H1 (cell line): ENCODE data around the gene EGLN2. TPM values are rescaled to one million over a fixed set of nuclear protein-coding genes. Genes with fewer than 3 reads are reported as not detected.

ENCODE experiments used
- CBX8 ChIP-seq: fragments of 300-800, 300-1000 bp; sonication (generic); IDR thresholded peaks from 2 replicates; pipeline ENCODE4 v1.7.1; 2016; ENCODE audit warnings: low read depth, low read length, borderline replicate concordance
- RAD21 ChIP-seq, 2 experiments: IDR thresholded peaks in 1 of 2; conservative IDR thresholded peaks in 1 of 2; 2 replicates each; pipeline ENCODE4 v1.6.1; 2011; ENCODE audit warnings: low read depth in 2 of 2, low read length in 2 of 2, improper control_type of control experiment in 1 of 2, inconsistent platforms in 1 of 2, mild to moderate bottlenecking in 1 of 2, moderate library complexity in 1 of 2
- SIN3A ChIP-seq, 2 experiments: IDR thresholded peaks in 1 of 2; conservative IDR thresholded peaks in 1 of 2; 2 replicates each; pipeline ENCODE4 v1.6.1; 2011 to 2012; ENCODE audit warnings: low read length in 2 of 2, improper control_type of control experiment in 1 of 2, low read depth in 1 of 2, mild to moderate bottlenecking in 1 of 2
- SIX5 ChIP-seq: IDR thresholded peaks from 2 replicates; pipeline ENCODE4 v1.6.1; 2011; ENCODE audit warnings: mild to moderate bottlenecking, low read depth, low read length
- polyA plus RNA-seq, 7 experiments: library from polyadenylated mRNA; depleted of rRNA in 3 of 7; stranded (reverse) in 5 of 7; unstranded in 2 of 7; fragments of >200 nt in 5 of 7; fragments of 200-250 nt in 2 of 7; gene quantifications; 1 replicate in 5 of 7; 2 replicates in 1 of 7; 4 replicates in 1 of 7; pipeline versions ENCODE4 v1.2.1 to v1.2.3, GENCODE V29; 2011 to 2013; ENCODE audit warnings: missing spikeins in 2 of 7, mixed read lengths in 2 of 7
- total RNA-seq: library from RNA; stranded (reverse); fragmentation: NEBNext Ultra II Directional; extraction: Animal tissue kit (Norgen Biotek cat#: 25700); gene quantifications from 2 replicates; pipeline ENCODE4 v1.2.1, GENCODE V29; 2021
- TF ChIP-seq, protein P1 (sequence below): fragments of 300-600 bp; sonication (generic); IDR thresholded peaks from 2 replicates; pipeline ENCODE4 v1.7.1; 2012; ENCODE audit warnings: low read length, moderate library complexity, mild to moderate bottlenecking, inconsistent platforms; ENCODE audit not compliant: insufficient replicate concordance
- TF ChIP-seq, protein P2 (sequence below), 3 experiments: IDR thresholded peaks; 1 replicate in 2 of 3; 2 replicates in 1 of 3; pipeline versions ENCODE4 v1.5.1 to v1.6.1; 2011; ENCODE audit warnings: low read length in 3 of 3, mild to moderate bottlenecking in 3 of 3, inconsistent platforms in 2 of 3, low read depth in 1 of 3, moderate library complexity in 1 of 3; ENCODE audit not compliant: insufficient read depth in 1 of 3; ENCODE audit errors: control extremely low read depth in 1 of 3

Gene EGLN2
- total and polyA plus RNA-seq, 2 of the 8 experiments (the other 6 are each of a cell fraction or from before 2014, with no cell fraction given), result 86.9 to 103 TPM

DNA sequence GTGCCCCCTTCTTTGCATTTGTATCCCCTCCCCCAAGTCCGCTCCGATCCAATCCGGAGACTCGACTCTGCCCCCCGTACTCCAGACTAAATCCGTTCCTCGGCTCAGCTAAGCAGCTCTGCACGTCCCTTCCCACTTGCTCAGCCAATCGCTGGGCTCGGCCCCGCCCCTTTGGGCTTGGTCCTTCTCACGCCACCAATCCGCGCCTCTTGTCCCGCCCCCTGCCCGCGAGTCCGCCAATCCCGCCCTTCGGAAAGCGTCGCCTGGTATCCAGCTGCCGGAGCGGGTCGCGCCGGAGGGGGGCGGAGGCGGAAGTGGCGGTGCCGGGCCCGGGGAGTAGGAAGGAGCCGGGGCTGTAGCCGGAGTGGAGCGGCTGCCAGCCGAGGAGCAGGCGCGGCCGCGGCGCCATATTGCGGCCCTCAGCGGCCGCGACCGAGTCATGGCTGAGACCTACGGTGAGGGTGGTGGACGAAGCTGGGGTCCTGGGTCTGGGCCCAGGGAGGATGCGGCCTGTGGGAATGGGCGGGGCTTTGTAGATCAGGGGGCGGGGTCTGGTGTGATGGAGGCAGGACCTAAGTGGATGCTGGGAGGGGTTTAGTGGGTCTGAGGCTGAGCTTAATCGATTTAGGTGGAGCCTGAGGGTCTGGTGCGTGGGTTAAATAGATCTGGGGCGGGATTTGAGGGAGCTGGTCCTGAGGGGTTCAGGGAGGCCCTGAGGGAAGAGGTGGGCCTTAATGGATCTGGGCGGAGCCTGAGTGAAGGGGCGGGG, 20.9 kb upstream of the EGLN2 start, which contains the start of gene RAB4B (continued):
- TF ChIP-seq, protein P1, sequence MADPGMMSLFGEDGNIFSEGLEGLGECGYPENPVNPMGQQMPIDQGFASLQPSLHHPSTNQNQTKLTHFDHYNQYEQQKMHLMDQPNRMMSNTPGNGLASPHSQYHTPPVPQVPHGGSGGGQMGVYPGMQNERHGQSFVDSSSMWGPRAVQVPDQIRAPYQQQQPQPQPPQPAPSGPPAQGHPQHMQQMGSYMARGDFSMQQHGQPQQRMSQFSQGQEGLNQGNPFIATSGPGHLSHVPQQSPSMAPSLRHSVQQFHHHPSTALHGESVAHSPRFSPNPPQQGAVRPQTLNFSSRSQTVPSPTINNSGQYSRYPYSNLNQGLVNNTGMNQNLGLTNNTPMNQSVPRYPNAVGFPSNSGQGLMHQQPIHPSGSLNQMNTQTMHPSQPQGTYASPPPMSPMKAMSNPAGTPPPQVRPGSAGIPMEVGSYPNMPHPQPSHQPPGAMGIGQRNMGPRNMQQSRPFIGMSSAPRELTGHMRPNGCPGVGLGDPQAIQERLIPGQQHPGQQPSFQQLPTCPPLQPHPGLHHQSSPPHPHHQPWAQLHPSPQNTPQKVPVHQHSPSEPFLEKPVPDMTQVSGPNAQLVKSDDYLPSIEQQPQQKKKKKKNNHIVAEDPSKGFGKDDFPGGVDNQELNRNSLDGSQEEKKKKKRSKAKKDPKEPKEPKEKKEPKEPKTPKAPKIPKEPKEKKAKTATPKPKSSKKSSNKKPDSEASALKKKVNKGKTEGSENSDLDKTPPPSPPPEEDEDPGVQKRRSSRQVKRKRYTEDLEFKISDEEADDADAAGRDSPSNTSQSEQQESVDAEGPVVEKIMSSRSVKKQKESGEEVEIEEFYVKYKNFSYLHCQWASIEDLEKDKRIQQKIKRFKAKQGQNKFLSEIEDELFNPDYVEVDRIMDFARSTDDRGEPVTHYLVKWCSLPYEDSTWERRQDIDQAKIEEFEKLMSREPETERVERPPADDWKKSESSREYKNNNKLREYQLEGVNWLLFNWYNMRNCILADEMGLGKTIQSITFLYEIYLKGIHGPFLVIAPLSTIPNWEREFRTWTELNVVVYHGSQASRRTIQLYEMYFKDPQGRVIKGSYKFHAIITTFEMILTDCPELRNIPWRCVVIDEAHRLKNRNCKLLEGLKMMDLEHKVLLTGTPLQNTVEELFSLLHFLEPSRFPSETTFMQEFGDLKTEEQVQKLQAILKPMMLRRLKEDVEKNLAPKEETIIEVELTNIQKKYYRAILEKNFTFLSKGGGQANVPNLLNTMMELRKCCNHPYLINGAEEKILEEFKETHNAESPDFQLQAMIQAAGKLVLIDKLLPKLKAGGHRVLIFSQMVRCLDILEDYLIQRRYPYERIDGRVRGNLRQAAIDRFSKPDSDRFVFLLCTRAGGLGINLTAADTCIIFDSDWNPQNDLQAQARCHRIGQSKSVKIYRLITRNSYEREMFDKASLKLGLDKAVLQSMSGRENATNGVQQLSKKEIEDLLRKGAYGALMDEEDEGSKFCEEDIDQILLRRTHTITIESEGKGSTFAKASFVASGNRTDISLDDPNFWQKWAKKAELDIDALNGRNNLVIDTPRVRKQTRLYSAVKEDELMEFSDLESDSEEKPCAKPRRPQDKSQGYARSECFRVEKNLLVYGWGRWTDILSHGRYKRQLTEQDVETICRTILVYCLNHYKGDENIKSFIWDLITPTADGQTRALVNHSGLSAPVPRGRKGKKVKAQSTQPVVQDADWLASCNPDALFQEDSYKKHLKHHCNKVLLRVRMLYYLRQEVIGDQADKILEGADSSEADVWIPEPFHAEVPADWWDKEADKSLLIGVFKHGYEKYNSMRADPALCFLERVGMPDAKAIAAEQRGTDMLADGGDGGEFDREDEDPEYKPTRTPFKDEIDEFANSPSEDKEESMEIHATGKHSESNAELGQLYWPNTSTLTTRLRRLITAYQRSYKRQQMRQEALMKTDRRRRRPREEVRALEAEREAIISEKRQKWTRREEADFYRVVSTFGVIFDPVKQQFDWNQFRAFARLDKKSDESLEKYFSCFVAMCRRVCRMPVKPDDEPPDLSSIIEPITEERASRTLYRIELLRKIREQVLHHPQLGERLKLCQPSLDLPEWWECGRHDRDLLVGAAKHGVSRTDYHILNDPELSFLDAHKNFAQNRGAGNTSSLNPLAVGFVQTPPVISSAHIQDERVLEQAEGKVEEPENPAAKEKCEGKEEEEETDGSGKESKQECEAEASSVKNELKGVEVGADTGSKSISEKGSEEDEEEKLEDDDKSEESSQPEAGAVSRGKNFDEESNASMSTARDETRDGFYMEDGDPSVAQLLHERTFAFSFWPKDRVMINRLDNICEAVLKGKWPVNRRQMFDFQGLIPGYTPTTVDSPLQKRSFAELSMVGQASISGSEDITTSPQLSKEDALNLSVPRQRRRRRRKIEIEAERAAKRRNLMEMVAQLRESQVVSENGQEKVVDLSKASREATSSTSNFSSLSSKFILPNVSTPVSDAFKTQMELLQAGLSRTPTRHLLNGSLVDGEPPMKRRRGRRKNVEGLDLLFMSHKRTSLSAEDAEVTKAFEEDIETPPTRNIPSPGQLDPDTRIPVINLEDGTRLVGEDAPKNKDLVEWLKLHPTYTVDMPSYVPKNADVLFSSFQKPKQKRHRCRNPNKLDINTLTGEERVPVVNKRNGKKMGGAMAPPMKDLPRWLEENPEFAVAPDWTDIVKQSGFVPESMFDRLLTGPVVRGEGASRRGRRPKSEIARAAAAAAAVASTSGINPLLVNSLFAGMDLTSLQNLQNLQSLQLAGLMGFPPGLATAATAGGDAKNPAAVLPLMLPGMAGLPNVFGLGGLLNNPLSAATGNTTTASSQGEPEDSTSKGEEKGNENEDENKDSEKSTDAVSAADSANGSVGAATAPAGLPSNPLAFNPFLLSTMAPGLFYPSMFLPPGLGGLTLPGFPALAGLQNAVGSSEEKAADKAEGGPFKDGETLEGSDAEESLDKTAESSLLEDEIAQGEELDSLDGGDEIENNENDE, result no peak
- TF ChIP-seq RAD21 (IDR thresholded peaks at IDR 0.05 in 1 of 2, conservative IDR thresholded peaks at IDR 0.05 in 1 of 2; ENCODE audit: low read depth in 2 of 2, low read length in 2 of 2), result no peak
- no peak for TF ChIP-seq CBX8
- TF ChIP-seq, protein P2, sequence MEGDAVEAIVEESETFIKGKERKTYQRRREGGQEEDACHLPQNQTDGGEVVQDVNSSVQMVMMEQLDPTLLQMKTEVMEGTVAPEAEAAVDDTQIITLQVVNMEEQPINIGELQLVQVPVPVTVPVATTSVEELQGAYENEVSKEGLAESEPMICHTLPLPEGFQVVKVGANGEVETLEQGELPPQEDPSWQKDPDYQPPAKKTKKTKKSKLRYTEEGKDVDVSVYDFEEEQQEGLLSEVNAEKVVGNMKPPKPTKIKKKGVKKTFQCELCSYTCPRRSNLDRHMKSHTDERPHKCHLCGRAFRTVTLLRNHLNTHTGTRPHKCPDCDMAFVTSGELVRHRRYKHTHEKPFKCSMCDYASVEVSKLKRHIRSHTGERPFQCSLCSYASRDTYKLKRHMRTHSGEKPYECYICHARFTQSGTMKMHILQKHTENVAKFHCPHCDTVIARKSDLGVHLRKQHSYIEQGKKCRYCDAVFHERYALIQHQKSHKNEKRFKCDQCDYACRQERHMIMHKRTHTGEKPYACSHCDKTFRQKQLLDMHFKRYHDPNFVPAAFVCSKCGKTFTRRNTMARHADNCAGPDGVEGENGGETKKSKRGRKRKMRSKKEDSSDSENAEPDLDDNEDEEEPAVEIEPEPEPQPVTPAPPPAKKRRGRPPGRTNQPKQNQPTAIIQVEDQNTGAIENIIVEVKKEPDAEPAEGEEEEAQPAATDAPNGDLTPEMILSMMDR (IDR thresholded peaks at IDR 0.05; ENCODE audit: control extremely low read depth in 1 of 3, insufficient read depth in 1 of 3, low read depth in 1 of 3, low read length in 3 of 3), result no peak
- peak; percentile 53 to 82; a peak in 2 of 4 replicates for TF ChIP-seq SIN3A (conservative IDR thresholded peaks at IDR 0.05 in 1 of 2, IDR thresholded peaks at IDR 0.05 in 1 of 2; ENCODE audit: low read depth in 1 of 2, low read length in 2 of 2)
- TF ChIP-seq SIX5, result no peak
